Neural cell (in vitro differentiated cells): Measurements from ENCODE around the gene PRAMEF10. TPM values are rescaled to one million over a fixed set of nuclear protein-coding genes. Genes with fewer than 3 reads are reported as not detected.
"Not testable (repeated sequence)": the region's sequence is repeated elsewhere in the genome, so short reads cannot be mapped to it uniquely, and the experiment has no call there.

ENCODE experiments used
- H2AFZ ChIP-seq: fragments of 200-600, 300-800 bp; sonication (generic), shearing (Covaris generic); 2 replicates; pipeline ENCODE4 v1.6.0; 2014; ENCODE audit warnings: low read depth, mild to moderate bottlenecking, antibody characterized with exemption, low read length, moderate library complexity
- H3F3A ChIP-seq: fragments of 200-600 bp; shearing (Covaris generic); 2 replicates; pipeline ENCODE4 v1.6.1; 2016; ENCODE audit warnings: mild to moderate bottlenecking, moderate library complexity, mixed read lengths, antibody characterized with exemption, low read length; ENCODE audit not compliant: insufficient read depth, poor library complexity, severe bottlenecking
- H3K27ac ChIP-seq: fragments of 200-600, 300-800 bp; sonication (generic), shearing (Covaris generic); 2 replicates; pipeline ENCODE4 v1.5.1; 2014; ENCODE audit warnings: mild to moderate bottlenecking, low read length, moderate library complexity
- H3K27me3 ChIP-seq: fragments of 300-800, 200-600 bp; sonication (generic), shearing (Covaris generic); 2 replicates; pipeline ENCODE4 v1.6.0; 2014; ENCODE audit warnings: mild to moderate bottlenecking, low read depth, low read length, moderate library complexity; ENCODE audit not compliant: insufficient read depth
- H3K36me3 ChIP-seq: fragments of 300-800, 200-600 bp; sonication (generic), shearing (Covaris generic); 2 replicates; pipeline ENCODE4 v1.5.1; 2014; ENCODE audit warnings: mild to moderate bottlenecking, antibody characterized with exemption, low read length, moderate library complexity; ENCODE audit not compliant: insufficient read depth
- H3K4me2 ChIP-seq: fragments of 300-800, 200-600 bp; sonication (generic), shearing (Covaris generic); 2 replicates; pipeline ENCODE4 v1.6.0; 2014; ENCODE audit warnings: mild to moderate bottlenecking, low read length
- H3K4me3 ChIP-seq: fragments of 300-800, 200-600 bp; sonication (generic), shearing (Covaris generic); 2 replicates; pipeline ENCODE4 v1.5.1; 2014; ENCODE audit warnings: mild to moderate bottlenecking, low read length, moderate library complexity
- H3K79me2 ChIP-seq: fragments of 200-600 bp; shearing (Covaris generic); replicated peaks from 2 replicates; pipeline ENCODE4 v1.6.0; 2014; ENCODE audit warnings: mild to moderate bottlenecking, low read length, moderate library complexity; ENCODE audit not compliant: insufficient read depth
- H3K9ac ChIP-seq: fragments of 300-800, 200-600 bp; sonication (generic), shearing (Covaris generic); 2 replicates; pipeline ENCODE4 v1.6.1; 2016; ENCODE audit warnings: mild to moderate bottlenecking, low read length, mixed read lengths
- H3K9me2 ChIP-seq: fragments of 200-600 bp; shearing (Covaris generic); 2 replicates; pipeline ENCODE4 v1.6.1; 2016; ENCODE audit warnings: mild to moderate bottlenecking, low read length, mixed read lengths; ENCODE audit not compliant: insufficient read depth
- H3K9me3 ChIP-seq: fragments of 200-600, 300-800 bp; sonication (generic), shearing (Covaris generic); 2 replicates; pipeline ENCODE4 v1.6.1; 2016; ENCODE audit warnings: mild to moderate bottlenecking, mixed run types, low read length, moderate library complexity, mixed read lengths
- H4K20me1 ChIP-seq: fragments of 200-600 bp; shearing (Covaris generic); 2 replicates; pipeline ENCODE4 v1.6.1; 2016; ENCODE audit warnings: mild to moderate bottlenecking, mixed run types; ENCODE audit not compliant: insufficient read depth
- polyA plus RNA-seq: library from polyadenylated mRNA; depleted of rRNA; stranded (reverse); fragments of >200 nt; gene quantifications from 2 replicates; pipeline ENCODE4 v1.2.3, GENCODE V29; 2014
- small RNA-seq, 3 experiments: library from RNA; depleted of rRNA; stranded (forward); fragments of <200 nt; gene quantifications; one replicate each; pipeline ENCODE3, GENCODE V24; 2012

PRAMEF10 gene
- polyA plus RNA-seq, 1 donor from 2014 or later, result not detected

DNA sequence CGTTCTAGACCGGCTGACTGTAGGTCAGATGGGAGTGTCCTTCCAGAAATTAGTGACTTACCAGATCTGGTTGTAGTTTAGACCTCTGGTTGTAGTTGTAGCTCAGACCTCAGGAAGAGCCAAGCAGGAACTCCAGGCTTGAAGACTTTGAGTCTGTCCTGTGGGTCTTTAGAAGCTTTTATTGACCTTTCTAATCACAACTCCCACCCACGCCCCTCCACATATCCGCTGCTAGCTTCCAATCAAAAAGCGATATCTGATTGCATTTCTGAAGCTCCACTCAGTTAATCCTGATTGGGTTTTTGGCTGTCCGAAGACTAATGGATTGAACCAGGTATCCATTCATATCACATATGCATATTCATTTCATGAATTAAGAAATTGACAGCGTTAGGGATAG is 49.5 kb downstream of the PRAMEF10 start, which contains the start of gene HNRNPCL1:
HNRNPCL1 (minus strand) TSS at position 101 of the 400 bp plus-strand sequence. CDS start 431 bp downstream, outside the sequence.
- not testable (repeated sequence) for H3K79me2 ChIP-seq, H2AFZ ChIP-seq, H3K27ac ChIP-seq, H3K9ac ChIP-seq, H4K20me1 ChIP-seq, H3K36me3 ChIP-seq, H3K27me3 ChIP-seq, H3K9me2 ChIP-seq, H3K4me2 ChIP-seq, H3K4me3 ChIP-seq, H3F3A ChIP-seq, H3K9me3 ChIP-seq

Small RNA genes within 50 kb of the gene (small RNA-seq; reads per million reads assigned to genes)
- gene RNU6-1072P, result 0 reads per million in 3 experiments

Other genes starting within 250 kb of the PRAMEF10 start
- gene AADACL3, start 182.2 kb downstream of the PRAMEF10 start, polyA plus RNA-seq, result not detected in 2 replicates
- not detected in 2 replicates for gene CFAP107, start 152.1 kb downstream of the PRAMEF10 start, polyA plus RNA-seq
- gene PRAMEF12, start 124.5 kb downstream of the PRAMEF10 start, polyA plus RNA-seq, result not detected in 2 replicates
- not detected in 2 replicates for gene PRAMEF1, start 106.9 kb downstream of the PRAMEF10 start, polyA plus RNA-seq
- not detected in 2 replicates for gene PRAMEF11, start 66.9 kb downstream of the PRAMEF10 start, polyA plus RNA-seq
- gene HNRNPCL1, start 49.5 kb downstream of the PRAMEF10 start, polyA plus RNA-seq, result not detected in 2 replicates
- gene PRAMEF2, start 41.2 kb downstream of the PRAMEF10 start, polyA plus RNA-seq, result not detected in 2 replicates
- gene PRAMEF4, start 12.1 kb downstream of the PRAMEF10 start, polyA plus RNA-seq, result not detected in 2 replicates
- gene PRAMEF7, start 18.3 kb upstream of the PRAMEF10 start, polyA plus RNA-seq, result not detected in 2 replicates
- not detected in 2 replicates for gene PRAMEF6, start 49.3 kb upstream of the PRAMEF10 start, polyA plus RNA-seq
- not detected in 2 replicates for gene PRAMEF27, start 158.3 kb upstream of the PRAMEF10 start, polyA plus RNA-seq
- not detected in 2 replicates for gene HNRNPCL3, start 162.5 kb upstream of the PRAMEF10 start, polyA plus RNA-seq
- not detected in 2 replicates for gene PRAMEF25, start 172.5 kb upstream of the PRAMEF10 start, polyA plus RNA-seq
- not detected in 2 replicates for gene HNRNPCL2, start 218.6 kb upstream of the PRAMEF10 start, polyA plus RNA-seq